Fibroblast of peridontal ligament (primary cell): ENCODE results near the gene NOL9.

Source experiments
- DNase-seq: peaks from one replicate; pipeline ENCODE4 v3.0.0-alpha.2; 2010; ENCODE audit errors: extremely low read depth

The NOL9 gene

DNA sequence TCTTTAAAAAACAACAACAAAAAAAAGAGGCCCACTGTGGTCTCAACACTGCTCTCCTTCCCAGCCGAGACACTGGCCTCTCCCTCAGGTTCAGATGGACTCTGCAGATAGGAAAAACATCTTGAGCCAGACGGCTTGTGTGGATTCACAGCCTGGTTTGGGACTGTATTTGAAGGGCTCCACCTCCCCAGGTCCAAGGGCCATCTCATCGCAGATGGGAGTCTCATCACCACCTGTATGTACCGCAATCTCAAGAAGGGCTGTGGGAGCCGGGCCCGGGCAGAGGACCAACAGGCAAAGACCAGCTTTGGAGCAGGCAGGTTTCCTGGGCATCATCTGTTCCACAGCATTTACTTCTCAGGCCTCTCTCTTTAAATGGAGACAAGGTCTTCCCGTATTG, 35.7 kb upstream of the NOL9 start:
- DNase-seq, result no peak

DNA sequence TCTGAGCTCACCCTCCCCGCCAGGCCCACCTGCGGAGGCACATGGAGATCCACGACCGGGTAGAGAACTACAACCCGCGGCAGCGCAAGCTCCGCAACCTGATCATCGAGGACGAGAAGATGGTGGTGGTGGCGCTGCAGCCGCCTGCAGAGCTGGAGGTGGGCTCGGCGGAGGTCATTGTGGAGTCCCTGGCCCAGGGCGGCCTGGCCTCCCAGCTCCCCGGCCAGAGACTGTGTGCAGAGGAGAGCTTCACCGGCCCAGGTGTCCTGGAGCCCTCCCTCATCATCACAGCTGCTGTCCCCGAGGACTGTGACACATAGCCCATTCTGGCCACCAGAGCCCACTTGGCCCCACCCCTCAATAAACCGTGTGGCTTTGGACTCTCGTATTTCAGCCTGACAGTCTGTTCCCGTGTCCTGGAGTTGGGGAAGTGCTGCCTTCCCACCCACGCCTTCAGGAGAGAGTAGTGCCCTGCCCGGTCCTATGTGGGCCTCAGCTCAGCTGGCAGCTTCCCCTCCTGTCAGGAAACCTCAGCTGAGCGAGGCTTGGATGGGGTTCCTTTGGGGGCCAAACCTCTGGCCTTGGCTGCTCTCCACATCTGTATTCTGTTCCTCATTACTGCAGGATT, 34.7 kb upstream of the NOL9 start:
- DNase-seq, result no peak

GRCh38 chr1:6588128-6588892, 34.0 kb upstream of the NOL9 start:
- no peak for DNase-seq

DNA sequence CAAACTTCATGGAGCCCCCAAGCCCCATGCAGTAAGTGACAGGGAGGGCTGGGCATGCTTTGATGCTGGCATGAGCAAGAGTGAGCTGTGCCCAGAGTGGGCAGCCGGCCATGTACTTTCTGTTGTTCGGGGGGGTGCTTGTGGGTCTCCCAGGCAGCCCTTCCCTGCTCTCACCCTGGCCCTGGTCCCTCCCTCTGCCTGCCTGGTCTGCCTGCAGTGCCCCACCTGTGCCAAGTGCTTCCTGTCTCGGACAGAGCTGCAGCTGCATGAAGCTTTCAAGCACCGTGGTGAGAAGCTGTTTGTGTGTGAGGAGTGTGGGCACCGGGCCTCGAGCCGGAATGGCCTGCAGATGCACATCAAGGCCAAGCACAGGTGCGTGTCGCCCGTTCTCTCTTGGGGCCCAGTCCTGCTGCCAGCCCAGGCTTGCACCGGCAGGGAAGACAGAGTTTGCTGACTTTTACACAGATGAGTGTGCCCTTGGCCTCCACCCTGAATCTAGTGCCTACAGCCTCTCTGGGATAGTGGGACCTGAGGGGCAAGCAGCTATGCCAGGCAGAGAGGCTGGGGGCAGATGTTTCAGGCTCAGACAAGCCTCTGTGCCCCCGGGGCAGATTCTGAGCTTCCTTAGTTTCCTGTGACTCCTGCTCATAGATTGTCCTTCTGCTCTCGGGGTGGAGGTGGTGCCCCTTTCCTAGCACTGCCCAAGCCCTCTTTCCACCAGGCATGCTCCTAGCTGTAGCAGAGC, 33.1 kb upstream of the NOL9 start:
- DNase-seq, result no peak

DNA sequence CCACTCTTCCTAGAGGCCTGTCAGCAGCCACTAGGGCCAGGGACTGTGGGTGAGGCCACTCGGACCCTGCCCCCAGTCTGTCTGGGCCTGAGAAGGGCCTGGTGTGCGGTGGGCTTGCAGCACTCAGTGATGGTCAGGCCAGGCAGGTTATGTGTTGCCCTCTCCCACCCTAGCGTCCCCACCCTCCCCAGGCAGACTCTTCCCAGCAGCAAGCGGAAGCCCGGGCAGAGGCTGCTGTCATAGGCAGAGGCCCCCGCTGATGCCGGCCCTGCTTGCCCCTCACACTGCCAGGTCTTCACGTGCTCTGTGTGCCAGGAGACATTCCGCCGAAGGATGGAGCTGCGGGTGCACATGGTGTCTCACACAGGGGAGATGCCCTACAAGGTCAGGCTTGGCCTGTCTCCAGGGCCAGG, 32.1 kb upstream of the NOL9 start:
- DNase-seq, result no peak

DNA sequence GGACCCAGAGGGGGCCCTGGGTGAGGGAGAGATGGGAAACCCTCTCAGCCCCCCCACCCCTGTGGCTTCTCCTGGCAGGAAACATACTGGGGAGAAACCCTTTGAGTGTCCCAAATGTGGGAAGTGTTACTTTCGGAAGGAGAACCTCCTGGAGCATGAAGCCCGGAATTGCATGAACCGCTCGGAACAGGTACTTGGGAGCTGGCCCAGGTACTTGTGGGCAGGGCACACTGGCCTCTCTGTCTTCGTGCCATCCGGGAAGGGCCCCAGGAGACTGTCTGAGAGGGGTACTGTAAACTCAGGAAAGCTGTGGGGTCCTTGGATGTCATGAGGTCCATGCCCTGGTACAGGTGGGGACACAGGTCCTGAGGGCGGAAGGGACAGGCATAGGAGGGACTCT, 31.5 kb upstream of the NOL9 start:
- DNase-seq, result no peak

DNA sequence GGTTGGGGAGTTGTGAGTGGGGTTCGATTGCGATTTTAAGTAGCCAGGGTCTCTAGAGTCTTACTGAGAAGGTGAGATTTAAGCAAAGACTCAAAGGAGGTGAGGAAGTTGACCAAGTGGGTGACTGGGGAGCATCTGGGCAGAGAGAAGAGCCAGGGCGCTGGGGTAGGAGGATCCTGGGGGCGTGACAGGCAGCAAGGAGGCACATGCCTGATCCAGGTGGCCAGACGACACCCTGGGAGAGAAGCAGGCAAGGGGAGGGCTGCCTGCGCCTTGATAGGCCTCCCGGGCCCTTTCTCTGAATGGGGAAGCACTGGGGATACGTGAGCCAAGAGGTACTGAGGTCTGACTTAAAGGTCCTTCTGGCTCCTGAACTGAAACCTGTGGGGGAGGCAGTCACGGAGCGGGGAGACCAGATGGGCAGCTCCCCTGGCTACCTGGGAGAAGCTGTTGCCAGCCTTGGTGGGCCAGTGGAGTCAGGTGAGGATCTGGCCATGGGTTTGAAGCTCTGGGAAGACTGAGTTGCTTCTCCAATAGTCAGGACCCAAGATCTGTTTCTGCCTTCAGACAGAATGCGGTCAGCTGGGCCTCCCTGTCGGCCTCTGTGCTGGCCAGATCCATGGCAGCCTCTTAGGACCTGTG, 30.9 kb upstream of the NOL9 start:
- no peak for DNase-seq

- no peak for DNase-seq
Measured at GRCh38 chr1:6584126-6585080, 30.1 kb upstream of the NOL9 start.

DNA sequence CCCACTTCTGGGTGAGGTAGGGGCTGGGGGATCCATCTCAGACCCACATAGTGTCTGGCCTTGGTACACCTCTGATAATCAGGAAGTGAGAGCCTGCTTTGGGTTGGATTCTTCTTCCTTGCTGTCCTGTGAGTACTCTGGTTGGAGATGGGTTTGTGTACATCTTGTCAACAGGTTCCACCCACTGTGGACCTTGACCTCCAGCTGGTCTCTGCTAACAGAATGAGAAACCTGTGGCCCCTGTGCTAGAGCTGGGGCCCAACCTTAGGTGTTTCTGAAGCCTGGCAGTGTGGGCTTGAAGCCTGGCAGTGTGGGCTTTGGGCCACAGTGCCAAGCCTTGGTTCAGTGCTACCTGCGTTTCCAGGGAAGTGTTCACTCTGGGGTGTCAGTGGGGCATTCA, 28.1 kb upstream of the NOL9 start:
- no peak for DNase-seq

DNA sequence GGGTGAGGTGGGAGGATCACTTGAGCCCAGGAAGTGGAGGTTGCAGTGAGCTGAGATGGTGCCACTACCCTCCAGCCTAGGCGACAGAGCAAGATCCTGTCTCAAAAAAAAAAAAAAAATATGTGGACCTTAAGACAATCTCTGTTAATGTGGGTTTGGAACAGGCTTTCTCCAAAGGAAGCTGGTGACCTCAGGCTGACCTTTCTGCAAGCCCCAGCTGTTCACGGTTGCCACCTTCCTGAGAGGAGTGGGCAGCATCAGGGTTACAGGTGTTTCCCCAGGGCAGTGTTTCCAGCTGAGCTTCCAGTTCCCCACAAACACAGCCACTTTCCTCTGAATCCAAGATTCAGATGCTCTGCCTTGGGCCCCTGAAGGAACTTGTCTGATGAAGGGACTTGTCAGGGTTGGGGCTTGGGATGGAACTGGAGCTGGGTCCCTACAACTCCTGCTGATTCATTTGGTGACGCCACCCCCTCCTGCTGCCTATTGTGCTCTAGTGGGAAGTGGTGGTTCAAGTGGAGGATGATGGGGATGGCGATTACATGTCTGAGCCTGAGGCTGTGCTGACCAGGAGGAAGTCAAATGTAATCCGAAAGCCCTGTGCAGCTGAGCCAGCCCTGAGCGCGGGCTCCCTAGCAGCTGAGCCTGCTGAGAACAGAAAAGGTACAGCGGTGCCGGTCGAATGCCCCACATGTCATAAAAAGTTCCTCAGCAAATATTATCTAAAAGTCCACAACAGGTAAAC, 27.4 kb upstream of the NOL9 start:
- no peak for DNase-seq

DNA sequence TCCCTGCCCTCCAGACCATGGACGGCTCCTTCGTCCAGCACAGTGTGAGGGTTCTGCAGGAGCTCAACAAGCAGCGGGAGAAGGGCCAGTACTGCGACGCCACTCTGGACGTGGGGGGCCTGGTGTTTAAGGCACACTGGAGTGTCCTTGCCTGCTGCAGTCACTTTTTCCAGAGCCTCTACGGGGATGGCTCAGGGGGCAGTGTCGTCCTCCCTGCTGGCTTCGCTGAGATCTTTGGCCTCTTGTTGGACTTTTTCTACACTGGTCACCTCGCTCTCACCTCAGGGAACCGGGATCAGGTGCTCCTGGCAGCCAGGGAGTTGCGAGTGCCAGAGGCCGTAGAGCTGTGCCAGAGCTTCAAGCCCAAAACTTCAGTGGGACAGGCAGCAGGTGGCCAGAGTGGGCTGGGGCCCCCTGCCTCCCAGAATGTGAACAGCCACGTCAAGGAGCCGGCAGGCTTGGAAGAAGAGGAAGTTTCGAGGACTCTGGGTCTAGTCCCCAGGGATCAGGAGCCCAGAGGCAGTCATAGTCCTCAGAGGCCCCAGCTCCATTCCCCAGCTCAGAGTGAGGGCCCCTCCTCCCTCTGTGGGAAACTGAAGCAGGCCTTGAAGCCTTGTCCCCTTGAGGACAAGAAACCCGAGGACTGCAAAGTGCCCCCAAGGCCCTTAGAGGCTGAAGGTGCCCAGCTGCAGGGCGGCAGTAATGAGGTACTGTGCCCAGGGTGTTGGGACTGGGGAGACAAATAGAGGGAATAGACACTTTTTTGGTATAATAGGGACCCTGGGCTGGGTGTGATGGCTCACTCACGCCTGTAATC, 26.5 kb upstream of the NOL9 start:
- DNase-seq, result no peak

- DNase-seq, result no peak
Measured at GRCh38 chr1:6580119-6580592, 25.8 kb upstream of the NOL9 start.

DNA sequence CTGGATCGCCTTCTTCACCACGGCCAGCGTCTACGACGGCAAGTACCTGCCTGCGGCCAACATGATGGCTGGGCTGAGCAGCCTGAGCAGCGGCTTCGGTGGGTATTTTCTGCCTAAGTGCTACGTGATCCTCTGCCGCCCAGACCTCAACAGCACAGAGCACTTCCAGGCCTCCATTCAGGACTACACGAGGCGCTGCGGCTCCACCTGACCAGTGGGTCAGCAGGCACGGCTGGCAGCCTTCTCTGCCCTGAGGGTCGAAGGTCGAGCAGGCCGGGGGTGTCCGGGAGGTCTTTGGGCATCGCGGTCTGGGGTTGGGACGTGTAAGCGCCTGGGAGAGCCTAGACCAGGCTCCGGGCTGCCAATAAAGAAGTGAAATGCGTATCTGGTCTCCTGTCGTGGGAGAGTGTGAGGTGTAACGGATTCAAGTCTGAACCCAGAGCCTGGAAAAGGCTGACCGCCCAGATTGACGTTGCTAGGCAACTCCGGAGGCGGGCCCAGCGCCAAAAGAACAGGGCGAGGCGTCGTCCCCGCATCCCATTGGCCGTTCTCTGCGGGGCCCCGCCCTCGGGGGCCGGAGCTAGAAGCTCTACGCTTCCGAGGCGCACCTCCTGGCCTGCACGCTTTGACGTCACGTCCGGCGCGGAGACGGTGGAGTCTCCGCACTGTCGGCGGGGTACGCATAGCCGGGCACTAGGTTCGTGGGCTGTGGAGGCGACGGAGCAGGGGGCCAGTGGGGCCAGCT, 25.2 kb upstream of the NOL9 start, which contains the start of gene ZBTB48:
TSS of gene ZBTB48 (plus strand) at position 621 of the 745 bp plus-strand sequence. CDS start 616 bp downstream, outside the sequence.
- DNase-seq, result peak; percentile 94

DNA sequence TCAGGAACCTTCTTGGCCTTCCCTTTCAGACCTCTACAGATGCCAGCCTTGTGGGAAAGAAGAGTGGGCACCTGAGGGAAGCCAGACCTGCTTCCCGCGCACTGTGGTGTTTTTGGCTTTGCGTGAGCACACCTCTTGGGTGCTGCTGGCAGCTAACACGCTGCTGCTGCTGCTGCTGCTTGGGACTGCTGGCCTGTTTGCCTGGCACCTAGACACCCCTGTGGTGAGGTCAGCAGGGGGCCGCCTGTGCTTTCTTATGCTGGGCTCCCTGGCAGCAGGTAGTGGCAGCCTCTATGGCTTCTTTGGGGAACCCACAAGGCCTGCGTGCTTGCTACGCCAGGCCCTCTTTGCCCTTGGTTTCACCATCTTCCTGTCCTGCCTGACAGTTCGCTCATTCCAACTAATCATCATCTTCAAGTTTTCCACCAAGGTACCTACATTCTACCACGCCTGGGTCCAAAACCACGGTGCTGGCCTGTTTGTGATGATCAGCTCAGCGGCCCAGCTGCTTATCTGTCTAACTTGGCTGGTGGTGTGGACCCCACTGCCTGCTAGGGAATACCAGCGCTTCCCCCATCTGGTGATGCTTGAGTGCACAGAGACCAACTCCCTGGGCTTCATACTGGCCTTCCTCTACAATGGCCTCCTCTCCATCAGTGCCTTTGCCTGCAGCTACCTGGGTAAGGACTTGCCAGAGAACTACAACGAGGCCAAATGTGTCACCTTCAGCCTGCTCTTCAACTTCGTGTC, 24.5 kb upstream of the NOL9 start:
- no peak for DNase-seq

GRCh38 chr1:6577831-6578525, 23.7 kb upstream of the NOL9 start:
- no peak for DNase-seq

GRCh38 chr1:6574818-6575217, 20.5 kb upstream of the NOL9 start:
- DNase-seq, result no peak

- no peak for DNase-seq
Measured at GRCh38 chr1:6574025-6574620, 19.8 kb upstream of the NOL9 start.
